Rectal smooth muscle tissue (tissue), 1 donor: Measurements from ENCODE around the gene SNRPA1.

Experiments
- H3K27ac ChIP-seq: one replicate; pipeline ENCODE4 v1.7.0; 2013; ENCODE audit warnings: low read depth, low read length, inconsistent platforms
- H3K27me3 ChIP-seq: one replicate; pipeline ENCODE4 v1.7.0; 2013; ENCODE audit warnings: low read length; ENCODE audit not compliant: control insufficient read depth, insufficient read depth
- H3K36me3 ChIP-seq: one replicate; pipeline ENCODE4 v1.7.0; 2013; ENCODE audit warnings: low read length; ENCODE audit not compliant: control insufficient read depth, insufficient read depth
- H3K4me1 ChIP-seq: one replicate; pipeline ENCODE4 v1.7.0; 2013; ENCODE audit warnings: low read length; ENCODE audit not compliant: control insufficient read depth, insufficient read depth
- H3K4me3 ChIP-seq: one replicate; pipeline ENCODE4 v1.7.0; 2013; ENCODE audit warnings: low read length
- H3K9ac ChIP-seq: one replicate; pipeline ENCODE4 v1.7.0; 2013; ENCODE audit warnings: low read length

Gene SNRPA1

GRCh38 chr15:101315736-101316135, 20.7 kb upstream of the SNRPA1 start:
- H3K36me3 ChIP-seq, result no peaks in the 10 kb centered on the region
- H3K4me1 ChIP-seq, result no peaks in the 10 kb centered on the region
- H3K9ac ChIP-seq, result no peak overlapping the region
- H3K27ac ChIP-seq, result no peak overlapping the region
- no peaks in the 10 kb centered on the region for H3K27me3 ChIP-seq
- no peak overlapping the region for H3K4me3 ChIP-seq

GRCh38 chr15:101314336-101315125, 19.5 kb upstream of the SNRPA1 start:
- Histone ChIP-seq H3K36me3 (no peaks in the 10 kb centered on the region), H3K9ac (no peak overlapping the region), H3K27me3 (no peaks in the 10 kb centered on the region), H3K4me1 (no peaks in the 10 kb centered on the region), H3K4me3 (no peak overlapping the region), H3K27ac (no peak overlapping the region)

DNA sequence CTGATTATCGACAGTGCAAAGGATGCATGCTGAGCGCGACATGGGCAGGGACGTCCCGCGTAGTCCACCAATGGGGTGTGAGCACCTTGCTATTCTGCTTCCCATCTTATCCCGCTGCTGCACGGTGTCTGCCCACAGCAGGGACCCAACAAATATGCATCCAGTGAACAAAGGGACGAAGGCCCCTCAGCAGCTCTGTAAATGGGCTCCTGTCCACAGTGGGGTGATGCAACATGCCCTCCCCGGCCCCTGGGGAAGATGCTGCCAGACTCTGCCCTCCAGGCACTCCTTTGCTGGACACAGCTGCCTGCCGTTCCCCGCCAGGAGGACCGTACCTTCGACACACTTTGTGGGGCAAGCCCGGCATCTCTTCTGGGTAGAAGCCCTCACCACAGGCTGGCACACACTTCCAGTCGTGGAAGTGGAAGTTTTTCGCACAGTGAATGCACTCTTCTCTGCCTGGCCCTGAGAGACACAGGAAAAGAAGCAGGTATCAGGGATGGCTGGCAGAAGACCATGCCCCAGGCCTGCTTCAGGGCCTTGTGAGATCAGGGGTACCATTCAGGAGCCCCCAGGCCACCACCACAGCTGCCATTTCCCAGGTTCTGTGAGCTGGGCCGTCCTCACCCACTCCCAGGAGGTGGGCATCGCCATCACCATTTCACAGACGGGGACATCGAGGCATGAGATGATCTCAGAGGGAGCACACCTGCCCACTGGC, 18.2 kb upstream of the SNRPA1 start:
- no peak overlapping the region for H3K4me3 ChIP-seq
- H3K9ac ChIP-seq, result no peak overlapping the region
- no peaks in the 10 kb centered on the region for H3K27me3 ChIP-seq
- H3K27ac ChIP-seq, result no peak overlapping the region
- no peaks in the 10 kb centered on the region for H3K4me1 ChIP-seq
- H3K36me3 ChIP-seq, result no peaks in the 10 kb centered on the region

DNA sequence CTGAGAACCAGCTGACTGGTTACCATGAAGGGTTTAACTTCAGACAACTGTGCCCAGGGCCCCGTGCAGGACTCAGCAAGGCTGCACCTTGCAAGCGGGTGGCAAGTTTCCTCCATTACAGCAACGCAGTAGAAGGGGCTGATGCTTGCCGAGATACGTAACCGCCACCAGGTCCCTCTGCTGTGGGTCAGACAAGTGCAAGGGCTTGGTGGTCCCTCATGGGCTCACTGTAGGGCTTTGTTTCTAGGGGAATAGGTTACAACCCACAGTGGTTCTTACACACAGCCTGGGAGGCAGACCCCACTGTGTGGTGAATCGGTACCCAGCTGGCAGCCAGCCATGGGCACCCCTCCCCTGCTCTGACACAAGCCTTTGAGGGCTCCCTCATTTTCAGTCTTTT, 15.5 kb upstream of the SNRPA1 start:
- Histone ChIP-seq H3K4me3 (no peak overlapping the region), H3K36me3 (no peaks in the 10 kb centered on the region), H3K27ac (no peak overlapping the region), H3K27me3 (no peaks in the 10 kb centered on the region), H3K4me1 (no peaks in the 10 kb centered on the region), H3K9ac (no peak overlapping the region)

DNA sequence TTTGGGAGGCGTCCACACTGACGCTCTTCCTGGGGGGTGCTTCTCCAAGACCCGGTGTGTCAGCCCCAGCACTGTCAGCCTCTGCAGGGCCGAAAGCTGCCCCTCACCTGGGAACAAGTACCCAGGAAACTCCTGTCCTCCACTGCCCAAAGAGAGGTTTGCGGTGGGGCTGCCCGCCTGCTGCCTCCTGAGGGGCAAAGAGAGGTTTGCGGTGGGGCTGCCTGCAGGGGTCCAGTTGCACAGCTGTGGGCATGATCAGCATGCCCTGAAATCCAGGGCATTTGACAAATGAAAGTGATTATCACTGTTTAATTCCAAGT, 15.1 kb upstream of the SNRPA1 start:
- Histone ChIP-seq H3K36me3 (no peaks in the 10 kb centered on the region), H3K27me3 (no peaks in the 10 kb centered on the region)

GRCh38 chr15:101309436-101310160, 14.6 kb upstream of the SNRPA1 start:
- Histone ChIP-seq H3K27me3 (no peaks in the 10 kb centered on the region), H3K9ac (no peak overlapping the region), H3K36me3 (no peaks in the 10 kb centered on the region), H3K4me3 (no peak overlapping the region), H3K27ac (no peak overlapping the region), H3K4me1 (no peaks in the 10 kb centered on the region)

More for the DNA sequence above, 15.1 kb upstream of the SNRPA1 start:
- H3K4me3 ChIP-seq, result no peak overlapping the region
- no peak overlapping the region for H3K9ac ChIP-seq
- no peak overlapping the region for H3K27ac ChIP-seq
- no peaks in the 10 kb centered on the region for H3K4me1 ChIP-seq

DNA sequence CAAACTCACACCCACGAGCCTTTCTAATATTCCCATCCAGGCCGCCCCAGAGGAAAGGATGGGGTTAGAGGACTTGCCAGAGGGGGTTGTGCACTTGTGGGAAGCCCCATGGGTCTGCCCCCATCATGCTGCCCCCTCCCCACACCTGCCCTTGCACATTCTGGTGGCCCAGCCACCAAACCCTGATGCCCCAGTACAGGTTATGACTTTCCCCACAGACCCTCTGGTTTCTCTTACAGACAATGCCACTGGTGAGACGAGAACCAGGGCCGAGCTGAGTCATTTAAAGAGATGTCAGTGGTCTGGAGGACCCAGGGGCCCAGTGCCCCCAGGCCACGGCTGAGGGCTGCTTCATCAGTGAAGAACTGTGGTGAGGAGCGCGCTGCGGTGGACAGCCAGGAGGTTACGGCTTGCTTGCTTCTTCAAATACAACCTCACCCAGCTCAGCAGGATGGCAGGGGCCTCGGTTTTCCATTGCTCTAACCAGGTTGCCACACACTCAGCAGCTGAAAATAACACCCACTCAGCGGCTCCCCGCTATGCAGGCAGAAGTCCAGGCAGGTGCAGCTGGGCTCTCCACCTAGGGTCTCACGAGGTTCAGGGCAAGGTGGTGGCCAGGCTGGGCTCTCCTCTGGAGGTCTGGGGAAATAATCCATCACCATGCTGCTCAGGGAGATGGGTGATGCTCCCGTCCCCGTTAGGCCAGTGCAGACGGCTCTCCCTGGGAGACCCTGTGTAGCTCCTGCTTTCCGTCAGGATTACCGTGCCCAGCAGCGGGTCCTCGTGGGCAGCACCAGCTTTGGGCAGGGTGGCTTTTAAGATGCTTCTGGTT, 13.8 kb upstream of the SNRPA1 start:
- H3K4me3 ChIP-seq, result no peak overlapping the region
- no peak overlapping the region for H3K9ac ChIP-seq
- H3K4me1 ChIP-seq, result no peaks in the 10 kb centered on the region
- no peaks in the 10 kb centered on the region for H3K27me3 ChIP-seq
- H3K36me3 ChIP-seq, result no peaks in the 10 kb centered on the region
- H3K27ac ChIP-seq, result no peak overlapping the region

- H3K4me1 ChIP-seq, result no peaks in the 10 kb centered on the region
- H3K27me3 ChIP-seq, result no peaks in the 10 kb centered on the region
- no peak overlapping the region for H3K4me3 ChIP-seq
- no peak overlapping the region for H3K27ac ChIP-seq
- no peaks in the 10 kb centered on the region for H3K36me3 ChIP-seq
- H3K9ac ChIP-seq, result no peak overlapping the region
Observed at GRCh38 chr15:101307897-101308603, 13.0 kb upstream of the SNRPA1 start.

DNA sequence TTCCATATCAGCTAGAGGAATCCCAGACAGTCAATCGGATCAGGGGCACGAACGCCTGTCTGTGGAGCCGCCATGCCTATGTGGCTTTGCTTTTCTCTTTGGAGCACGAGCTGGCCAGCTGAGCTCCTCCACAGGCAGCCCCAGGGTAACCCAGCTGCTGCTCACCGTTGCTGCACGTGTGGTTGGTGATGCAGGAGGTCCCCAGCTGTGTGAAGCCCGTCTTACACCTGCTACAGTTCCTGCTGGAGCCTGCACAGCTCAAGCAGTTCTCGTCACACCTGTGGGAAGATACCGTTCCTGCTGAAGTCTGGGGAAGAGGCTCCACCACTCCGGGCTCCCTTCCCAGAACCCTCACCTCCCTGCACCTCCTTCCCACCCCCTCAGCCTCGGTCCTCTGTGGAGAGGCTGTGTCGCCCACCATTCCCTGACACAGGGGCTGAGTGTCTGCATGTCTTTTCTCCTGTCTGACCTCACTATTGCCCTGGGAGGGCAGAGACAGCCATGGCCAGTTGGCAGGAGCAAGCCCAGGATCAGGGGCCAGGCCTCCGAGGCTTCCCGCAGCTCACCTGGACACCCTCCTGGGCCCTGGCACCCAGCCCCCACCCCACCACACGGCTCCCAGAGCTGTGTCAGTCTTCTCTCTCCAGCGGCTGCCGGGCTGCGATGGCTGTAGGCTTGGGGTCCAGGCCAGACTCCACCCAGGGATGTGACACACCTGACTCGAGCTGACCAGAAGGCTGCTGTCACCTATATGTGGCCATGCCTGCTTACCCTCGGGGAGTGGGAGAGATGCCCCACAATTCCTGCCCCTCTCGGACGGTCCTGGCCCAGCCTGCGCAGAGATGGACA, 12.2 kb upstream of the SNRPA1 start:
- H3K36me3 ChIP-seq, result no peaks in the 10 kb centered on the region
- H3K4me1 ChIP-seq, result no peaks in the 10 kb centered on the region
- H3K9ac ChIP-seq, result no peak overlapping the region
- H3K4me3 ChIP-seq, result no peak overlapping the region
- no peaks in the 10 kb centered on the region for H3K27me3 ChIP-seq
- no peak overlapping the region for H3K27ac ChIP-seq

- Histone ChIP-seq H3K9ac (no peak overlapping the region), H3K36me3 (no peaks in the 10 kb centered on the region), H3K4me3 (no peak overlapping the region), H3K4me1 (no peaks in the 10 kb centered on the region), H3K27me3 (no peaks in the 10 kb centered on the region), H3K27ac (no peak overlapping the region)
Observed at GRCh38 chr15:101306341-101307047, 11.4 kb upstream of the SNRPA1 start.
